HG02885 (cell line): ENCODE results near the gene PRDM5.
A peak's percentile ranks its signal among the peaks of the same experiment; 100 is the strongest.

Experiments
- ATAC-seq: cut with Tn5 transposase; IDR thresholded peaks from one replicate; pipeline ENCODE4 v1.9.1; 2021; ENCODE audit warnings: mild to moderate bottlenecking; ENCODE audit not compliant: unreplicated experiment, poor library complexity

The PRDM5 gene

GRCh38 chr4:120826853-120827252 lies 95.7 kb downstream of the PRDM5 start:
- ATAC-seq = no peak

- no peak for ATAC-seq
Observed at GRCh38 chr4:120826449-120826848, 96.1 kb downstream of the PRDM5 start.

- ATAC-seq = no peak
Observed at GRCh38 chr4:120824946-120825345, 97.6 kb downstream of the PRDM5 start.

GRCh38 chr4:120821977-120822376 lies 100.5 kb downstream of the PRDM5 start:
- ATAC-seq = no peak

- ATAC-seq = no peak
Observed at GRCh38 chr4:120821029-120821428, 101.5 kb downstream of the PRDM5 start.

- ATAC-seq = peak; percentile 71
Observed at GRCh38 chr4:120819805-120820437, 102.6 kb downstream of the PRDM5 start.

- ATAC-seq = no peak
Observed at GRCh38 chr4:120816296-120816965, 106.1 kb downstream of the PRDM5 start.

GRCh38 chr4:120815361-120815760 lies 107.2 kb downstream of the PRDM5 start:
- no peak for ATAC-seq

GRCh38 chr4:120814886-120815285 lies 107.6 kb downstream of the PRDM5 start:
- ATAC-seq = no peak

GRCh38 chr4:120812216-120812615 lies 110.3 kb downstream of the PRDM5 start:
- ATAC-seq = no peak

GRCh38 chr4:120809518-120809917 lies 113.0 kb downstream of the PRDM5 start:
- ATAC-seq = no peak

- ATAC-seq = no peak
Observed at GRCh38 chr4:120808475-120809141, 113.9 kb downstream of the PRDM5 start.

GRCh38 chr4:120801137-120801758 lies 121.3 kb downstream of the PRDM5 start:
- no peak for ATAC-seq

- no peak for ATAC-seq
Observed at GRCh38 chr4:120798570-120798969, 124.0 kb downstream of the PRDM5 start.

GRCh38 chr4:120796271-120796670 lies 126.3 kb downstream of the PRDM5 start:
- no peak for ATAC-seq

GRCh38 chr4:120785202-120785601 lies 137.3 kb downstream of the PRDM5 start:
- no peak for ATAC-seq

GRCh38 chr4:120777459-120777858 lies 145.1 kb downstream of the PRDM5 start:
- ATAC-seq = no peak

- no peak for ATAC-seq
Observed at GRCh38 chr4:120775431-120775830, 147.1 kb downstream of the PRDM5 start.

GRCh38 chr4:120773641-120774040 lies 148.9 kb downstream of the PRDM5 start:
- no peak for ATAC-seq

GRCh38 chr4:120771907-120772306 lies 150.6 kb downstream of the PRDM5 start:
- no peak for ATAC-seq

GRCh38 chr4:120770897-120771296 lies 151.6 kb downstream of the PRDM5 start:
- ATAC-seq = no peak
